K562 (cell line): ENCODE data around the gene SCARF2. TPM values are rescaled to one million over a fixed set of nuclear protein-coding genes. Genes with fewer than 3 reads are reported as not detected.

ENCODE experiments used
- BRD9 ChIP-seq: fragments of 450-650 bp; IDR thresholded peaks from 2 replicates; pipeline ENCODE4 v1.6.1; 2018; ENCODE audit warnings: low read depth; ENCODE audit not compliant: partially characterized antibody
- E2F5 ChIP-seq: sonication (generic); formaldehyde crosslinking; IDR thresholded peaks from 2 replicates; pipeline ENCODE4 v1.8.0; 2022; ENCODE audit warnings: mild to moderate bottlenecking, missing genetic modification reagents
- HDAC6 ChIP-seq: IDR thresholded peaks from 2 replicates; pipeline ENCODE4 v1.6.1; 2012; ENCODE audit warnings: low read depth, mild to moderate bottlenecking, control low read depth, inconsistent platforms, low read length, moderate library complexity
- ID3 ChIP-seq, 2 experiments: fragments of 250-450 bp in 1 of 2; fragments of 450-650 bp in 1 of 2; sonication (Bioruptor Pico) in 1 of 2; IDR thresholded peaks; 2 replicates each; pipeline versions ENCODE4 v1.6.1 to v1.8.0; 2016 to 2021; ENCODE audit warnings: mild to moderate bottlenecking in 2 of 2, moderate library complexity in 2 of 2, missing compliant biosample characterization in 1 of 2, missing genetic modification characterization in 1 of 2
- MTA2 ChIP-seq: fragments of 450-650 bp; IDR thresholded peaks from 2 replicates; pipeline ENCODE4 v1.6.1; 2016; ENCODE audit warnings: low read depth
- SP1 ChIP-seq: sonication (generic); formaldehyde crosslinking; IDR thresholded peaks from 2 replicates; pipeline ENCODE4 v1.8.1; 2022; ENCODE audit warnings: mild to moderate bottlenecking, missing genetic modification reagents
- TFAP4 ChIP-seq: sonication (generic); formaldehyde crosslinking; IDR thresholded peaks from 2 replicates; pipeline ENCODE4 v1.8.0; 2022; ENCODE audit warnings: missing genetic modification reagents, mild to moderate bottlenecking, moderate library complexity, borderline replicate concordance
- TRIM24 ChIP-seq, 2 experiments: fragments of 450-650 bp; IDR thresholded peaks; 2 replicates each; pipeline ENCODE4 v1.6.1; 2016
- ZBTB40 ChIP-seq, 2 experiments: fragments of 450-650 bp in 1 of 2; sonication (generic) in 1 of 2; formaldehyde crosslinking in 1 of 2; IDR thresholded peaks; 2 replicates each; pipeline versions ENCODE4 v1.7.1 to v1.9.0; 2016 to 2022; ENCODE audit warnings: inconsistent platforms in 1 of 2, mild to moderate bottlenecking in 1 of 2, missing genetic modification reagents in 1 of 2
- ZNF778 ChIP-seq: fragments of 450-650 bp; formaldehyde crosslinking; IDR thresholded peaks from 2 replicates; pipeline ENCODE4 v1.4.0; 2020; ENCODE audit warnings: mild to moderate bottlenecking, moderate library complexity
- polyA plus RNA-seq, 8 experiments: library from polyadenylated mRNA; depleted of rRNA in 4 of 8; stranded (reverse) in 5 of 8; unstranded in 3 of 8; fragments of >200 nt; fragmentation: Nextera tagmentation in 2 of 8; fragmentation: Illumina TruSeq in 1 of 8; extraction: Ambion mirVana in 2 of 8; extraction: Trizol in 1 of 8; gene quantifications; 2 replicates each; pipeline versions ENCODE4 v1.2.1 to v1.2.3, GENCODE V29; 2011 to 2014; ENCODE audit warnings: inconsistent platforms in 1 of 8, missing spikeins in 1 of 8
- total RNA-seq, 7 experiments: library from RNA; depleted of rRNA in 6 of 7; stranded (reverse); fragments of >200 nt in 6 of 7; fragmentation: Illumina TruSeq in 2 of 7; extraction: Trizol in 2 of 7; gene quantifications; 2 replicates each; pipeline versions ENCODE4 v1.2.1 to v1.2.3, GENCODE V29; 2011 to 2021; ENCODE audit warnings: low replicate concordance in 1 of 7
- TF ChIP-seq, protein P1 (sequence below): sonication (generic); formaldehyde crosslinking; IDR thresholded peaks from 2 replicates; pipeline ENCODE4 v1.9.0; 2022; ENCODE audit warnings: mild to moderate bottlenecking, missing genetic modification reagents
- TF ChIP-seq, protein P2 (sequence below), 2 experiments: fragments of 450-650 bp in 1 of 2; sonication (generic) in 1 of 2; formaldehyde crosslinking; conservative IDR thresholded peaks; 2 replicates each; pipeline versions ENCODE4 v1.4.0 to v1.8.1; 2020 to 2022; ENCODE audit warnings: mild to moderate bottlenecking in 1 of 2, missing genetic modification reagents in 1 of 2
- TF ChIP-seq, protein P3 (sequence below): sonication (generic); formaldehyde crosslinking; IDR thresholded peaks from 2 replicates; pipeline ENCODE4 v1.8.0; 2022; ENCODE audit warnings: mild to moderate bottlenecking, low read depth, missing genetic modification reagents

The SCARF2 gene
- total and polyA plus RNA-seq, 9 of the 15 experiments (the other 6 are each of a cell fraction or from before 2014, with no cell fraction given): 0.06 to 0.32 (median 0.21) TPM; not detected in 5

- TF ChIP-seq E2F5 (CRISPR knock-in tag) (peak; percentile 89; the same call in 1 of the 2 replicates), ZNF778 (CRISPR knock-in tag) (no peak), BRD9 (no peak), ZBTB40 (IDR thresholded peaks at IDR 0.05) (no peak), ZBTB40 (CRISPR knock-in tag; IDR thresholded peaks at IDR 0.05) (no peak), HDAC6 (no peak), MTA2 (0 out of 2 replicates have a peak, but pooled peaks have one; percentile 10), TRIM24 (IDR thresholded peaks at IDR 0.05) (peak in 1 of 2 experiments; percentile 15; a peak in 1 of 4 replicates), ID3 (CRISPR knock-in tag; IDR thresholded peaks at IDR 0.05) (no peak), ID3 (tag; IDR thresholded peaks at IDR 0.05) (no peak; the same call in 1 of the 2 replicates), SP1 (CRISPR knock-in tag) (no peak), TFAP4 (CRISPR knock-in tag) (no peak)
- TF ChIP-seq, protein P1, sequence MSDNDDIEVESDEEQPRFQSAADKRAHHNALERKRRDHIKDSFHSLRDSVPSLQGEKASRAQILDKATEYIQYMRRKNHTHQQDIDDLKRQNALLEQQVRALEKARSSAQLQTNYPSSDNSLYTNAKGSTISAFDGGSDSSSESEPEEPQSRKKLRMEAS (CRISPR knock-in tag): 0 out of 2 replicates have a peak, but pooled peaks have one; percentile 20
- TF ChIP-seq, protein P2, sequence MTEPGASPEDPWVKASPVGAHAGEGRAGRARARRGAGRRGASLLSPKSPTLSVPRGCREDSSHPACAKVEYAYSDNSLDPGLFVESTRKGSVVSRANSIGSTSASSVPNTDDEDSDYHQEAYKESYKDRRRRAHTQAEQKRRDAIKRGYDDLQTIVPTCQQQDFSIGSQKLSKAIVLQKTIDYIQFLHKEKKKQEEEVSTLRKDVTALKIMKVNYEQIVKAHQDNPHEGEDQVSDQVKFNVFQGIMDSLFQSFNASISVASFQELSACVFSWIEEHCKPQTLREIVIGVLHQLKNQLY (CRISPR knock-in tag; conservative IDR thresholded peaks at IDR 0.05): peak in 1 of 2 experiments; percentile 27; a peak in 1 of 4 replicates
- TF ChIP-seq, protein P3, sequence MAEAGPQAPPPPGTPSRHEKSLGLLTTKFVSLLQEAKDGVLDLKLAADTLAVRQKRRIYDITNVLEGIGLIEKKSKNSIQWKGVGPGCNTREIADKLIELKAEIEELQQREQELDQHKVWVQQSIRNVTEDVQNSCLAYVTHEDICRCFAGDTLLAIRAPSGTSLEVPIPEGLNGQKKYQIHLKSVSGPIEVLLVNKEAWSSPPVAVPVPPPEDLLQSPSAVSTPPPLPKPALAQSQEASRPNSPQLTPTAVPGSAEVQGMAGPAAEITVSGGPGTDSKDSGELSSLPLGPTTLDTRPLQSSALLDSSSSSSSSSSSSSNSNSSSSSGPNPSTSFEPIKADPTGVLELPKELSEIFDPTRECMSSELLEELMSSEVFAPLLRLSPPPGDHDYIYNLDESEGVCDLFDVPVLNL (CRISPR knock-in tag): peak; percentile 37; the same call in 1 of the 2 replicates
These were observed 16.1 kb downstream of the SCARF2 start (continued) for GRCh38 chr22:20421507-20421874.
